Measurements from ENCODE around the gene CASK.

Gene CASK

DNA sequence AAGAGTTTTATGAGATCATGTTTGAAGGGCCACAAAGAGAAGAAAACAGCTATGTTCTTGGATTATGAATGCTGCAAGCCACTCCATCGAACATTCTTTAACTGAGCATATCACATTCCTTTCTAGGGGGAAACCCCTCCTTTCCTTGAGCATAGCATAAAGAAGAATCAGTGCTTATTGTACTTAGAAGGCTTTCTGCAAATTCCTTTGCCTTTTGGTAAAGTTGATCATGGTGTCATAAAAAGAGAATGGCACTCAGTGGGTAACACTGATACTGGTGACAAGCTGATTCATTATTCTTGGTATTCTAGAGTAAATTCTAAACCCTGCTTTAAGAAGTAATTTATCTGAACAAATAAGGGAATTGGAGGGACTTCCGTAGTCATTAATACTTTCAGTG, 323.1 kb downstream of the CASK start:
- H3K4me3 ChIP-seq (ENCODE audit: low read depth in 1 of 2, low read length in 1 of 2): no peak overlapping the region
- no peaks in the 10 kb centered on the region for H3K36me3 ChIP-seq
- TF ChIP-seq CTCF (IDR thresholded peaks at IDR 0.05): no peak
- no peaks in the 10 kb centered on the region for H3K9me3 ChIP-seq
- H3K27ac ChIP-seq: no peak overlapping the region
- H3K27me3 ChIP-seq: no peaks in the 10 kb centered on the region
- H3K4me1 ChIP-seq (ENCODE audit: control insufficient read depth in 1 of 2, insufficient read depth in 1 of 2, low read depth in 1 of 2, low read length in 1 of 2): no peaks in the 10 kb centered on the region

DNA sequence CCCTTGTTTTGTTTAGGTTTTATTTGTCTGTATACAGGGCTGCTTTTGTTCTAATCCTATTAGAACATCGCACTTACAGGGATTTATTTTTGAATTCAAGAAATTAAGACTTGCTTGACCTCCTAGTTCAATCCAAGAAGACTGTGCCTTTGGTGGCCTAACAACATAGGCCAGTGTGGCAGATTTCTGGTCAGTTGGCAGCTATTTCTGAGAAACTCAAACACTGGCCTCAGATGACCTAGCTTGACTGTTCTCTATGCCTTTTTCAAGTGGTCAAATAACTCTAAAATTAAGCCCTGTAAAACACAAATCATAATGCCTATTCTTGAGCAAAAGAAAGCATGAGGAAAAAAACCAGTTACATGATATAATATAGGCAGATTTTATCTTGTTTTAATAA, 323.8 kb downstream of the CASK start:
- Histone ChIP-seq H3K4me3 (ENCODE audit: low read depth in 1 of 2, low read length in 1 of 2) (no peak overlapping the region), H3K36me3 (no peaks in the 10 kb centered on the region), H3K9me3 (no peaks in the 10 kb centered on the region), H3K27ac (no peak overlapping the region), H3K27me3 (no peaks in the 10 kb centered on the region), H3K4me1 (ENCODE audit: control insufficient read depth in 1 of 2, insufficient read depth in 1 of 2, low read depth in 1 of 2, low read length in 1 of 2) (no peaks in the 10 kb centered on the region)
- TF ChIP-seq CTCF (IDR thresholded peaks at IDR 0.05): no peak

GRCh38 chrX:41596596-41596995, 326.8 kb downstream of the CASK start:
- TF ChIP-seq CTCF (IDR thresholded peaks at IDR 0.05): no peak
- no peak overlapping the region for H3K27ac ChIP-seq
- H3K27me3 ChIP-seq: no peaks in the 10 kb centered on the region
- H3K4me3 ChIP-seq (ENCODE audit: low read depth in 1 of 2, low read length in 1 of 2): no peak overlapping the region
- H3K9me3 ChIP-seq: no peaks in the 10 kb centered on the region
- no peaks in the 10 kb centered on the region for H3K4me1 ChIP-seq (ENCODE audit: control insufficient read depth in 1 of 2, insufficient read depth in 1 of 2, low read depth in 1 of 2, low read length in 1 of 2)
- no peaks in the 10 kb centered on the region for H3K36me3 ChIP-seq

DNA sequence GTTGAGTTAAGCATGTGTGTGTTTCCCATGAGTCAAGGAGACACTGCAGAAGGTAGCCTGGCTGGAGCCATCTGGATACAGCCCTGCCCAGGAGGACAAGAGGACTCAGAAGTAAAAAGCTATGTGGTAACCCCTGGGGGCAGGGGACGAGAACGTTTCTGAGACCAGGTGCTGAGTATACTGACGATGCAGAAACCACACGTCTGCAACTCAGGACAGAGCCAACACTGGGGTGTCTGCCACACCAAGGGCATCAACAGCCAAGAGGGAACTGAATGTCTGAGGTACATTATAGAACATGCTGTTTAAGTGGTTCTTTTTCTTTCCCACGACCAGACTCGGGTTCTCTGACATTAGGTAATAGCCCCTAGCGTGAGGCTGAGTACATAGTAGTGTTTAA, 328.7 kb downstream of the CASK start:
- Histone ChIP-seq H3K4me1 (ENCODE audit: control insufficient read depth in 1 of 2, insufficient read depth in 1 of 2, low read depth in 1 of 2, low read length in 1 of 2) (no peaks in the 10 kb centered on the region), H3K4me3 (ENCODE audit: low read depth in 1 of 2, low read length in 1 of 2) (no peak overlapping the region), H3K9me3 (no peaks in the 10 kb centered on the region), H3K36me3 (no peaks in the 10 kb centered on the region), H3K27ac (no peak overlapping the region), H3K27me3 (no peaks in the 10 kb centered on the region)
- TF ChIP-seq CTCF (IDR thresholded peaks at IDR 0.05): no peak

GRCh38 chrX:41591906-41592305, 331.4 kb downstream of the CASK start:
- H3K4me1 ChIP-seq (ENCODE audit: control insufficient read depth in 1 of 2, insufficient read depth in 1 of 2, low read depth in 1 of 2, low read length in 1 of 2): no peaks in the 10 kb centered on the region
- H3K4me3 ChIP-seq (ENCODE audit: low read depth in 1 of 2, low read length in 1 of 2): no peak overlapping the region
- H3K36me3 ChIP-seq: no peaks in the 10 kb centered on the region
- H3K9me3 ChIP-seq: no peaks in the 10 kb centered on the region
- no peak for TF ChIP-seq CTCF (IDR thresholded peaks at IDR 0.05)
- no peaks in the 10 kb centered on the region for H3K27me3 ChIP-seq
- no peak overlapping the region for H3K27ac ChIP-seq

DNA sequence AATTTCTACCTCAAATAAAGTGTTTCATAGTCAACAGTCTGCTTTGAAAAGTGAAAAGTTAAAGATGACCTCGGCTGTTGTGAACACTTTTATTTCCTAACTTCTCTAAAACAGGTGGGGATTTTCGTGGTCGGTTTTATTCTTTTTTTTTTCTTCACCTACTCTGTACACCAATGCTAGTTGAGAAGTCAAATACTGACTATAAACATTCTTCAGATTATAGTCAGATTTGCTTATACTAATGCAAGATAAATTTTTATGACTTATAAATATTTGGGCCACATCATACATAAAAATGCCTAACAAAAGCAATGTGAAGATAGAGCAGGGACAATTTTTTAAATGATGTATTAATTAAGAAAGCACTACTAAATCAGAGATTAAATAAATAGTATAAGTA, 332.7 kb downstream of the CASK start:
- no peak for TF ChIP-seq CTCF (IDR thresholded peaks at IDR 0.05)
- H3K4me3 ChIP-seq (ENCODE audit: low read depth in 1 of 2, low read length in 1 of 2): no peak overlapping the region
- no peak overlapping the region for H3K27ac ChIP-seq
- no peaks in the 10 kb centered on the region for H3K9me3 ChIP-seq
- H3K27me3 ChIP-seq: no peaks in the 10 kb centered on the region
- H3K4me1 ChIP-seq (ENCODE audit: control insufficient read depth in 1 of 2, insufficient read depth in 1 of 2, low read depth in 1 of 2, low read length in 1 of 2): no peaks in the 10 kb centered on the region
- H3K36me3 ChIP-seq: no peaks in the 10 kb centered on the region

All from neutrophil (primary cell).